HG02973 (cell line): ENCODE results near the gene CHRND.

Source experiments
- ATAC-seq: cut with Tn5 transposase; IDR thresholded peaks from one replicate; pipeline ENCODE4 v1.9.1; 2021; ENCODE audit warnings: moderate library complexity; ENCODE audit not compliant: unreplicated experiment

The CHRND gene

DNA sequence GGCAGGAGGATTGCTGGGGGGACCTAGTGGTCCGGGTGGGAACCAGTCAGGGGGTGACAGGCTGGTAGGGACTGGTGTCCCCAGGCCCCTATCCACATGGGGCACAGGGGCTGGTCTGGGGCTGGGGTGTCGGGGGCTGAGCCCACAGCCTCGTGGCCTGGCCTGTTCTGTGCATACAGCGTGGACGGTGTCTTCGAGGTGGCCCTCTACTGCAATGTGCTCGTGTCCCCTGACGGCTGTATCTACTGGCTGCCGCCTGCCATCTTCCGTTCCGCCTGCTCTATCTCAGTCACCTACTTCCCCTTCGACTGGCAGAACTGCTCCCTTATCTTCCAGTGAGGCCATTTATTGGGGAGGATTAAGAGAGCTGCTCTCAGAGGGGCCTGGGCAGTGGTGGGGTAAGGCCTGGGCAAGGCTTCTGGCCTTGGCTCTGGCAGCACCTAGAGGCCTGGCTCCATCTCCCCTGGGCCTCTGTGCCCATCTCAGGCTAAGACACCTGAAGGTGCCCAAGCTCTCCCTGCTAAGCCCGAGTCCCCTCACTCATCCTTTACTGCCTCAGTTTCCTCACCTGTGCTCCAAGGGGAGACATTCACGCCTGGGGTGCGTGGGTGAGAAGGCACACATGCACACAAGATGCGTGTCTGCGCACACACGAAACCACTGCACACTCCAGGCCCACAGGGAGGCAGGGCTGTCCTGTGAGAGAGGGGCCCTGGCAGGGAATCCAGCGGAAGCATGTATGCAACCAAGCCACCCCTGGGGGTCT is 15.4 kb downstream of the CHRND start:
- no peak for ATAC-seq

DNA sequence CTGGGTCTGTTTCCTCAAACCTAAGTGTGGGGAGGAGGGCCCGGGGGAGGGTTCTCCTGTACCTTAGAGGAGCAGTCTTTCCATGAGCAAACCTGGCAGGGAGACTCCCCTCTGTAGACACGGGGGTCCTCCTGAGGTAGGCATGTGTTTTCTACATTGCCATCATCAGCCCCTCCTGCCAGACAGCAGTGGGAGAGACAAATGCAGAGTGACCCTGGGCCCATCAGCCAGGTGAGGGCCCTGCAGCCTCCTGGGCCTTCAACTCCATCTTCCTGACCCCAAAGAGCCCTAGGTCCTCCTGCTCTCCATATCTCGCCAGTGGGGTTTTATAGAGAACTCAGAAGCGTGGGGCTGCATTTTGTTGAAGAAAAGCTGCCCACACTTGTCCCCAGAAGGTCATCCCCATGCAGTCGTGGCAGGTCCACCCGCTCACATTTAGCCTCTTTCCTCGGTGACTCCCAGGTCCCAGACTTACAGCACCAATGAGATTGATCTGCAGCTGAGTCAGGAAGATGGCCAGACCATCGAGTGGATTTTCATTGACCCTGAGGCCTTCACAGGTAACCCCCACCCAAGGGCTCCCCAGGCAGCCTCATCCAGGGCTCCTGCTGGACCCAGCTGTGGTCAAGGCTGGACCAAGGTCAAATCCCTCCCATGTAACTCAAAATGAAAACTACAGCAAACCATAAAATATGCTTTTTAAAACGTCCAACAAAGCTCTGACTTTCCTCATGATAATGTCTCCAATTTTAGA is 16.2 kb downstream of the CHRND start:
- no peak for ATAC-seq

DNA sequence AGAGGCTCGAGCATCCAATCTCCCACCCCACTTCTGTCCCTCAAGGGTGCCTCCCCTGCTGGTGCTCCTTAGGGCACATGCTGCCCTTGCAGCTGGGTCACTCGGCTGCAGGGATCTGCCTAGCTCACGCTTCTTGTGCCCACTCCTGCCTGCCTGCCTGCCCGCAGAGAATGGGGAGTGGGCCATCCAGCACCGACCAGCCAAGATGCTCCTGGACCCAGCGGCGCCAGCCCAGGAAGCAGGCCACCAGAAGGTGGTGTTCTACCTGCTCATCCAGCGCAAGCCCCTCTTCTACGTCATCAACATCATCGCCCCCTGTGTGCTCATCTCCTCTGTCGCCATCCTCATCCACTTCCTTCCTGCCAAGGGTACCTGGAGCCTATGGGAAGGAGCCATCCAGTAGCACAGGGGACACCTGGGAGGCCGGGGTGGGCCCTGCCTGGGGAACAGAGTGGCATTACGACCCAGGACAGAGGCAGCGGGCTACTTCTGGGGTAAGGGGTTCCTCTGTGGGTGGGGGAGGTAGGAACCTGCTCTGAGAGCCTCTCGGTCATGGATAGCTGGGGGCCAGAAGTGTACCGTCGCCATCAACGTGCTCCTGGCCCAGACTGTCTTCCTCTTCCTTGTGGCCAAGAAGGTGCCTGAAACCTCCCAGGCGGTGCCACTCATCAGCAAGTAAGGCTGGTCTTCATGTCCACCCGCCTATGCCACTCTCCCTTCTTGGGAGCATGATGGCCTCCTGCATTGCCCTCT is 16.9 kb downstream of the CHRND start:
- no peak for ATAC-seq

DNA sequence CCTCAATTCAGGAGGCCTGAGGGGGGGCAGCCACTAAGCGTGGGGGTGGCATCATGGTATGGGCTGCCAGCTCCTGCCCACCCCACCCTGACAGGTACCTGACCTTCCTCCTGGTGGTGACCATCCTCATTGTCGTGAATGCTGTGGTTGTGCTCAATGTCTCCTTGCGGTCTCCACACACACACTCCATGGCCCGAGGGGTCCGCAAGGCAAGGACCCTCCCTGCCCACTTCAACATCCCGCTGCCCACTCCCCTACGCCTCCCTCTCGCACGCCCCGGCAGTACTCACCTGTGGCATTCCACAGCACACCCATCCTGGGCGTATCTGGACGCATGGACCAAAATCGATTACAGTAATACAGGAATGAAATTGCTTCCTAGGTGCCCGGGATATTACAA is 17.5 kb downstream of the CHRND start:
- no peak for ATAC-seq

DNA sequence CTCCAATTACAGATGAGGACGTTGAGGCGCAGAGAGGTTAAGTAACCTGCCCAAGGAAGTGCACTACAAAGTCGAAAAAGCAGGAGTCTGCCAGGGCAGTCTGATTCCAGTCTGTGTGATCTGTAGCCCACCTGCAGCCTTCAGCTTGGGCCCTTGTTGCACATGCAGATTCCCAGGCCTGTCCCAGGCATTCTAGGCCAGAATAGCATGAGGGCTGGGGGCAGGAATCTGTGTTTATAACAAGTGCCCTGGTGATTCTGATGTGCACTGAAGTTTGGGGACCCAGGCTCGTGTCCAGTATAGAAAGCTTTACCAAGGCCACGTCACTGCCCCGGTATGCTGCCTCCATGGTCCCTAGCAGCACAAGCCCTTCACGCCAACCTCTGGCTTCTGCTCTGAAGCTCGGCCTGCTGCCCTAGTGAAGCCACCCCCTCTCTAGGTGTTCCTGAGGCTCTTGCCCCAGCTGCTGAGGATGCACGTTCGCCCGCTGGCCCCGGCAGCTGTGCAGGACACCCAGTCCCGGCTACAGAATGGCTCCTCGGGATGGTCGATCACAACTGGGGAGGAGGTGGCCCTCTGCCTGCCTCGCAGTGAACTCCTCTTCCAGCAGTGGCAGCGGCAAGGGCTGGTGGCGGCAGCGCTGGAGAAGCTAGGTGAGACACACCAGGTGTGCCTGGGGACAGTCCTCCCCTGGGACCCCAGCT is 18.1 kb downstream of the CHRND start:
- no peak for ATAC-seq

DNA sequence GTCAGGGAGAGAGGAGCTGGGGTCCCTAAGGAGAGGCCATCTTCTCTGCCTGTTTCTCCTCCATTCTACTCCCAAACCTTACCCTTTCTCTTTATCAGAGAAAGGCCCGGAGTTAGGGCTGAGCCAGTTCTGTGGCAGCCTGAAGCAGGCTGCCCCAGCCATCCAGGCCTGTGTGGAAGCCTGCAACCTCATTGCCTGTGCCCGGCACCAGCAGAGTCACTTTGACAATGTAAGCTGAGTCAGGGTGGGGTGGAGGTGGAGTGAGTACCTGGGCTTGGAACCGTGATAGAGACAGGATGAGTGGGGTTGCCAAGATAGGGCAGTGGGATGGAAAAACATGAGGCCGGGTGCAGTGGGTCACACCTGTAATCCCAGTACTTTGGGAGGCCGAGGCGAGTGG is 18.7 kb downstream of the CHRND start:
- no peak for ATAC-seq

DNA sequence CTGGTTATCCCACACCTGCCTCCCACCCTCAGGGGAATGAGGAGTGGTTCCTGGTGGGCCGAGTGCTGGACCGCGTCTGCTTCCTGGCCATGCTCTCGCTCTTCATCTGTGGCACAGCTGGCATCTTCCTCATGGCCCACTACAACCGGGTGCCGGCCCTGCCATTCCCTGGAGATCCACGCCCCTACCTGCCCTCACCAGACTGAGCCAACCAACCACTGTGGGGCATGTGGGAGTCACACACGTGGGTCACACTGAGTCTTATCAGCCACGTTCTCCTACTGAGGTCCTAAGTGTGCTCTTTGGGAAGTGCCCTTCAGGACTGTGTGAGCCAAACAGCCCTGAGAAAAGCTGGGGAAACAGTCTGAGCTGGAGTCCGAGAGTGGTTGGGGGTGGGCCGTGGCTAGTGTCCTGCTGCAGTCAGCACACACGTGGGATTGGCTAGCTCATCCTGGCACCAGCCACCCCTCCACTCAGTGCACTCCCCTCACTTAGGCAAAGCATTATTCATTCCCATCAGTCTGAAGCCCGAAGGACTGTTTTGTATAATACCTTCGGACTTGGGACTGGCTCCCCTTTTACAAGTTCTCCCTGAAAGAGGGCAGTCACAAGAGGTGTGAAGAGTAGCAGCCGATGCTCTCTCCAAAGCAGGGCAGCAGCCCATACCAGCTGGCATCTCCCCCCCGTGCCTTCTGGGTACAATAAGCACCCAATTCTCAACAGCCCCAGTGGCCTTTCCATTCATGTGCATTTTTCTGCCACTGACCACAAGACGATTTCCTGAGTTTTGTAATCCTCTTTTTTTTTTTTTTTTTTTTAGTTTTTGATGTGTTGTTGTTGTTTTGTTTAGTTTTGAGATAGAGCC is 19.8 kb downstream of the CHRND start:
- ATAC-seq = no peak

DNA sequence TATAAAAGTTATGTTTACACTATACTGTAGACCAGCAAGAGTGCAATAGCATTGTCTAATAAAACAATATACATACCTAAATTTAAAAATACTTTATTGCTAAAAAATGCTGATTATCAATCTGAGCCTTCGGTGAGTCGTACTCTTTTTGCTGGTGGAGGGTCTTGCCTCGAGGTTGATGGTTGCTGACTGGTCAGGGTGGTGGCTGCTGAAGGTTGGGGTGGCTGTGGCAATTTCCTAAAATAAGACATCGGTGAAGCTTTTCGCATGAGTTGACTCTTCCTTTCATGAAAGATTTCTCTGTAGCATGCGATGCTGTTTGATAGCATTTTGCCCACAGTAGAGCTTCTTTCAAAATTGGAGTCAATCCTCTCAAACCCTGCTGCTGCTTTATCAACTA is 22.0 kb downstream of the CHRND start:
- no peak for ATAC-seq

DNA sequence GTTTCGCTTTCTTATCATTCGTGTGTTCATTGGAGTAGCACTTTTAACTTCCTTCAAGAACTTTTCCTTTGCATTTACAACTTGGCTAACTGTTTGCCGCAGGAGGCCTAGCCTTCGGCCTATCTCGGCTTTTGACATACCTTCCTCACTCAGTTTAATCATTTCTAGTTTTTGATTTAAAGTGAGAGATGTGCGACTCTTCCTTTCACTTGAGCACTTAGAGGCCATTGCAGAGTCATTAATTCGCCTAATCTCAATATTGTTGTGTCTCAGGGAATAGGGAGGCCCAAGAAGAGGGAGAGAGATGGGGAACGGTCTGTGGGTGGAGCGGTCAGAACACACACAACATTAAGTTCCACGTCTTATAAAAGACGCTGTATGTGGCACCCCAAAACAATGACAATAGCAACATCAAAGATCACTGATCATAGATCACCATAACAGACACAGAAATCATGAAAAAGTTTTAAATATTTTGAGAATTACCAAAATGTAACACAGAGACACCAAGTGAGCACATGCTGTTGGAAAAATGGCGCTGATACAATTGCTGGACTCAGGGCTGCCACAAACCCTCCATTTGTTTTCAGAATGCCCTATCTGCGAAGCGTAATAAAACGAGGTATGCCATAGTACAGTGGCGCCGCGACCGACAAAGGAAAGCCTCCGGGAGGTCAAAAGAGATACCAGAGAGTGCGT is 23.8 kb downstream of the CHRND start:
- ATAC-seq = no peak

DNA sequence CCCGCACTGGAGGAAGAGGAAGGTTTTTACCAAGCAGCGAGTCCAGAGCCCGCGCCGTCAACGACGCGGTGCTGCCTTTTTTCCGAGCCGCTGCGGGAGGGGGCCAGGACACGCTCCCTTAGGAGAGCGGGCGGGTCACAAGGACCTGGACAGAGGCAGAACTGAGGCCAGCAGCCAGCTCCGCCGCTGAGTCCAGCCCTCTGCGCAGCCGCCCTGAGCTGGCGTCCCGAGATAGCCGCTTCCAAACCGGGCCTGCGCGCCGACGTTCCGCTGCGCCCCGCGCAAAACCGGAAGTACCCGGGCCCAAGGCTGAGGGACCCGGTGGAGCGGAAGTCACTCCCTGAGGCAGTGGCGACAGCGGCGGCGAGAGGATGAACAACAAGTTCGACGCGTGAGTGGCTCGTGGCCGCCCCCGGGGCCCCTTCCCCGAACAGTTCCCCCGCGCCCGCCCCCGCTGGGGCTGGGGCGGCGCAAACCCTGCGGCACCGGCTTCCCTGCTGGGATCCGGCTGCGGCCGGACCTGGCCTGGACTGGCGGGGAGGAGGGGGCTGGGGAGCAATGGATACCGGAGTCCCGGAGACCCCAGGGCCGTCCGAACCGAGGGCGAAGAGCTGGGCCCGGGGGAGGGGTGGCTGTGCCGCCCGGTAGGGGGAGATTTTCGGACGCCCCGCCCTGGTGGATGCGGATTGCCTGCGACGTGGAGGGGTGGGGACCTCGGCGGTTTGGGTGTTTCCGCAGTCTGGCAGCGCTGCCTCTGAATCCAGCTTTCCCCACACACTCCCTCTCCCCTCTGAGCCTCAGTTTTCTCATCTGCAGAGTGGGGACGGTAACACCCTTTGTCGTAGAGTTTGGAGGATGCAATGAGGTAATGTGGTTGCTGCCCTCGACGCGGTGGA is 24.6 kb downstream of the CHRND start, which contains the start of the genes EIF4E2 and TIGD1:
Gene EIF4E2 (plus strand): TSS at position 336 of the 896 bp plus-strand sequence. CDS start 36 bp downstream, at position 372.
Gene TIGD1 (minus strand): TSS at position 204 of the 896 bp plus-strand sequence. CDS start 675 bp downstream, outside the sequence.
- ATAC-seq = peak; percentile 91

DNA sequence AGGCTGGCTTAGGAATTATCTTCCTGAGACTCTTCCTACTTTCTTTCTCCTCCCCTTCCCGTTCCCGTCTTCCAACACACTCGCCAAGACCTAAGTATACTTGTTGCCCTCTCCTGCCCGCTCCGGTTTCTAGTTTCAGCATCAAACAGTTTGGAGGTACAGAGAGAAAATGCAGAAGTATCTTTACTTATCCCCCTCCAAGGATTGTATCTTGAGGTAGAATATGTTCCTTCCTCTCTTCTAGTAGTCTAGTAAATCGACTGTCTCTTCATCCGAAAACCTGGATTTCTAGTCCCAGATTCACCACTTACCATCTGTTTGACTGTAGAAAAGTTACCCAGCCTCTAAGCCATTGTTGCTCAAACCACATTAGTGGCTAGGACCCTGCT is 25.3 kb downstream of the CHRND start:
- ATAC-seq = no peak

DNA sequence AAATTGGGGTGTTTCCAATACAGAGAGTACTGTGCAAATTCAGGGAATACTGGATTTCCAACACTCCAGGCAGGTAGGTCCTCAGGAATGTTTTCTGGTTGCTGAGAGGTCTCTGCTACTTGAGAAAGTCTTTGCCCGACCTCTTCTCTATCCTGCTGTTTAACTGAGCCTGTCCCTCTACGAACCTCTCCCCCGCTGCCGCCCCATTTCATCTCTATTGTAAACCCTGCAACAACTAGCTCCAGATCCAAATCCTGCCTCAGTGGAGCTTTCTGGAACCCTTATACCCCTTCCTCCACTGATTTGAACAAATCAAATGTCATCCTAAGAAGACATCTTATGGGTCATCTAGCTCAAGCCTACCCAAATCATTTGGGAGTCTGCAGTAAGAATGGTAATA is 25.8 kb downstream of the CHRND start:
- no peak for ATAC-seq

DNA sequence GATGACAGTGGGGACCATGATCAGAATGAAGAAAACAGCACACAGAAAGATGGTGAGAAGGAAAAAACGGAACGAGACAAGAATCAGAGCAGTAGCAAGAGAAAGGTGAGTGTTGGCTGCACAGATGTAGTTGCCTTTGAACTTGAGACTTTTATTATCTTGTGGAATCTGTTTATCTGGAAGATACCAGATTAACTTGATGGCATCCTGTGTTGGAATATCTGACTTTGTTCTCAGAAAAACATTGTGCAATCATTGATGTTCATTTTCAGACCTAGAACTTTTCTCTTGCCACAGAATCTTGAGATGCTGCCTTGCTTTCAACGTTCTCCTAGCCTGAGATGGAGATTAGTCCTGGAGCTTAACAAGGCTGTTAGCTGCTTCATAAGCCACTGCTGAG is 30.5 kb downstream of the CHRND start:
- no peak for ATAC-seq

DNA sequence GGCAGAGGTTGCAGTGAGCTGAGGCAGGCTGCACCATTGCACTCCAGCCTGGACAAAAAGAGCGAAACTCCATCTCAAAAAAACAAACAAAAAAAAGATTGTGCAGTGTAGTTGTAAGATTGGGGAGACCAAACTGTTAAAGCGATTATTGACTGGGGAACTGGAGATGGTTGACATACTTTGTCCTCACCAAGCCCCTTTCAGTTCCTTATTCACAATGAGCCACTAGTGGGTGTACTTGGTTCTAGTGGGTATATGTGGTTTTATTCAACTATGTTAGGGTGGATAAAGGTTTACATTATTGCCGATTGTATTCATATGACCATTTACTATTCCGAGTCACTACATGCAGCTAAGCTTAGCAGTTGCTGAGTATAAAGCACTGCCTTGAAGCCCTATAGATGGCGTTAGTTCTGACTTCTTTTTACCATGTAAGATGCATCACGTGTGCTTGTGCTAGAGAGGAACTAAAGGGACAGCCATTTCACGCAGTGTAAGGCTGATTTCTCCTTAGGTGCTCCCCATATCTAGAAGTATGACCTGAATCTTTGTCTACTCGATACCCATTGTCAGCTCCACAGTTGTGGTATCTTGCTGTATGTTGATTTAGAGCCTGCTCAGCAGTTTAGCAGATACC is 36.7 kb downstream of the CHRND start:
- no peak for ATAC-seq

DNA sequence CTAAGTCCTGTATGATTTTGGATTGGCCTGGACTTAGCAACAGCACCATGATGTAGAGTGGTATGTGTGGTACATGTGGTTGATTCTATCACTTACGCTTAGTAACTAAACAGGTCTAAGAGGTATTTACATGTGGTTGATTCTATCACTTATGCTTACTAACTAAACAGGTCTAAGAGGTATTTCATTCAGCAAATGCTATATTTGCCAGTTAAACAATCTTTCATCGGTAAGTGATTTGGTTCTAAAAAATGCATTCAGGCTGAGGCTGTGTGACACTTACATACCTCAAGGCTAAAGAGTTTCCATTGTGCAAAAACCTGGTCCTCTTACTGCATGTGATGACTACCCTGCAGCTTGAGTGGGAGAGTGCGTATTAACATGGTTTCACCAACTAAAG is 37.6 kb downstream of the CHRND start:
- ATAC-seq = no peak

DNA sequence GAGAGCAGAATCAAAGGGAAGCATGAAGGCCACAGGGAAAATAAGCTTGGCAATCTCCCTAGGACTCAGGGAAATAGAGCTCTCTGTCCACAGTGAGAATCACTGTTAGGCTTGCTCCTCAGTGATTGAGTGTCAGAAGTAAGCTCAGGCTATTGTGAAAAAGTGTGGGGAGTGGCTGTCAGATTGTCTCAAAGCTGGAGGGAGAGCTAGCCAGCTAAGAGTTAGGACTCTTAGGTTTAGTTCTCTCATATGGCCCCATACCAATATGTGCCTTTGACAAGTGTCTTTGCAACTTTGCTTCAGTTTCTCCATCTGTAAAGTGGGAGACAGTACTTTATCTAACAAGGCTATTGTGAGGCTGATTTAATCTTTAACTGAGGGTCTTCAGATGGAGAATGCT is 41.8 kb downstream of the CHRND start:
- no peak for ATAC-seq

DNA sequence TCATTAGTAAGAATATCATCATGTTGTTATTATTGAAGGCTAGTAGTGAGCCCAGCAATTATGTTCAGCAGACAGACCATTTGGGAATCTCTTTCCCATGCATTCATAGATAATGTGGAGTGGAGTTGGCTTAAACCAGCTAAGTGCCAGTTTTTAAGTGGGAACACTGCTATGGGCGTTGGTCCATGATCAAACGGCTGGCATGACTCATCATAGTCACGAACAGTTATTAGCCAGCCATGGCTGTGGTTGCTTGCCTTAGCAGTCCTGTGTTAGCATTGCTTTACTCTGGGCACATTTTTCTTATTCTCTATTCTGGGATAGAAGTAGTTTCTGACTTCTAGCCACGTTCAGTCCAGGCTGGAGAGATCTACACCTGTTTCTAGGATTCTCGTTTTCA is 42.2 kb downstream of the CHRND start:
- no peak for ATAC-seq

DNA sequence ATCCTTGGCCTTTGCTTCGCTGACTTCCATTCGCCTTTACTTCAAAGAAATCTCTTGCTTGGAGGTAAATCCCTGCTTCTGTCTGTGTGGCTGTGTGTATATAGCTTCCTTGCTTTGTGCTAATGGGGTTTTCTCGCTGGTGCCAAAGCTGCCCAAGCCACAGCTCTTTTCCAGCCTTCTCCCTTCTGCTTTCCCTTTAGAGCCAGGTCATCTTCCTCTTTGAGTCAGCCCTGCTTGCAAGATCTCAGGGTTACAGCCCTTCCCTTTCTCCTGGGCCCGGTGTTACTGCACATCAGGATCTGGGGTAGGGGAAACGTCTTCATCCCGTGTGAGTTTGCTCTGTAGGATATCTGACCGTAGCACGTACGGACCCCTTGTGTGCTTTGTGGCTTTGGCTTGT is 43.6 kb downstream of the CHRND start:
- ATAC-seq = no peak
